Left renal cortex interstitium (tissue), 4 donors: ENCODE results near the gene MRPL20. TPM values are rescaled to one million over a fixed set of nuclear protein-coding genes. Genes with fewer than 3 reads are reported as not detected.
"Not testable (repeated sequence)": the region's sequence is repeated elsewhere in the genome, so short reads cannot be mapped to it uniquely, and the experiment has no call there.

Experiments
- DNase-seq, 4 donors: peaks; one replicate each; pipeline ENCODE4 v3.0.0-alpha.2; 2013; ENCODE audit warnings: low read depth in 4 of 4, low spot score in 2 of 4, missing footprints in 1 of 4
- polyA plus RNA-seq, 4 donors: library from polyadenylated mRNA; unstranded; fragments of 120-200 nt; gene quantifications; one replicate each; pipeline ENCODE4 v1.2.1, GENCODE V29; 2013; ENCODE audit not compliant: insufficient read length in 4 of 4

The MRPL20 gene
- polyA plus RNA-seq, result 100 to 1,000 TPM; 111 to 143 (median 117) TPM

- DNase-seq, result peak; percentile 73 to 94 (median 85)
Measured at GRCh38 chr1:1406821-1407635, at the start of gene MRPL20. Gene MRPL20 (minus strand): TSS chr1:1407293. CDS start chr1:1407217, 76 bp downstream.

GRCh38 chr1:1456683-1457255 lies 49.7 kb upstream of the MRPL20 start:
- not testable (repeated sequence) for DNase-seq

GRCh38 chr1:1455934-1456333 lies 48.8 kb upstream of the MRPL20 start:
- not testable (repeated sequence) for DNase-seq

GRCh38 chr1:1455366-1455884 lies 48.3 kb upstream of the MRPL20 start:
- DNase-seq, result no peak

GRCh38 chr1:1454286-1455056 lies 47.4 kb upstream of the MRPL20 start:
- DNase-seq, result not testable (repeated sequence)

GRCh38 chr1:1452882-1453281 lies 45.8 kb upstream of the MRPL20 start:
- no peak for DNase-seq

- DNase-seq, result not testable (repeated sequence)
Measured at GRCh38 chr1:1452365-1452739, 45.3 kb upstream of the MRPL20 start.

- DNase-seq, result no peak
Measured at GRCh38 chr1:1451696-1452364, 44.7 kb upstream of the MRPL20 start.

- DNase-seq, result not testable (repeated sequence)
Measured at GRCh38 chr1:1450616-1451015, 43.5 kb upstream of the MRPL20 start.

GRCh38 chr1:1449099-1449739 lies 42.1 kb upstream of the MRPL20 start, which contains the start of gene ATAD3C:
Gene ATAD3C (plus strand): TSS chr1:1449689. CDS start chr1:1450684, 995 bp downstream.
- DNase-seq, result no peak

- DNase-seq, result not testable (repeated sequence)
Measured at GRCh38 chr1:1446631-1447030, 39.5 kb upstream of the MRPL20 start.

- DNase-seq, result no peak
Measured at GRCh38 chr1:1442069-1442770, 35.1 kb upstream of the MRPL20 start.

GRCh38 chr1:1441002-1441888 lies 34.2 kb upstream of the MRPL20 start:
- DNase-seq, result no peak

- no peak for DNase-seq
Measured at GRCh38 chr1:1440262-1441001, 33.3 kb upstream of the MRPL20 start.

- no peak for DNase-seq
Measured at GRCh38 chr1:1439546-1440261, 32.6 kb upstream of the MRPL20 start.

- DNase-seq, result no peak
Measured at GRCh38 chr1:1438531-1439381, 31.7 kb upstream of the MRPL20 start.
